Activated CD4-positive, CD25-positive, alpha-beta regulatory T cell treated with anti-CD3 and anti-CD28 coated beads, Interleukin-2, amount 50 U/mL, for 72 hours (primary cell): ENCODE measurements around the gene APMAP.
A peak's percentile ranks its signal among the peaks of the same experiment; 100 is the strongest.

ENCODE experiments used
- DNase-seq: peaks from one replicate; pipeline ENCODE4 v3.0.0; 2021

APMAP gene

DNA sequence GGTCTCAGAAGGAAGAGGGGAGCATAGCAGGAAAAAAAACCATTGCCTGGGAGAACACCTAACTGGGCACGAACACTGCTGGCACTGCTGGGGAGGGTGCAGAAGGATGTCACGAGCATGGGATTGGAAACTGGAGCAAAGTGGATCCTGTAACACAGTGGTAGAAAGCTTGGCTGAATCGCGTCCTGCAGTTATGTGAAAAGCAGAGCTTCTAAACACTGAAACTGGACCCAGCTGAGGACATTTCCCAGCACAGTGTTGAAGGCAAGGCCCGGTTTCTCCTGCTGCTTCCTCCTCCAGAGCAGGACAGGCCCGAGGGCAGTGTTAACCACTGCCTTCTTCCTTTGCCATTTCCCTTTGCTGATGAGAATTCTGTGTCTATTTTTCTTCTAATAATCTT is 6.7 kb downstream of the APMAP start:
- peak; percentile 1 for DNase-seq

DNA sequence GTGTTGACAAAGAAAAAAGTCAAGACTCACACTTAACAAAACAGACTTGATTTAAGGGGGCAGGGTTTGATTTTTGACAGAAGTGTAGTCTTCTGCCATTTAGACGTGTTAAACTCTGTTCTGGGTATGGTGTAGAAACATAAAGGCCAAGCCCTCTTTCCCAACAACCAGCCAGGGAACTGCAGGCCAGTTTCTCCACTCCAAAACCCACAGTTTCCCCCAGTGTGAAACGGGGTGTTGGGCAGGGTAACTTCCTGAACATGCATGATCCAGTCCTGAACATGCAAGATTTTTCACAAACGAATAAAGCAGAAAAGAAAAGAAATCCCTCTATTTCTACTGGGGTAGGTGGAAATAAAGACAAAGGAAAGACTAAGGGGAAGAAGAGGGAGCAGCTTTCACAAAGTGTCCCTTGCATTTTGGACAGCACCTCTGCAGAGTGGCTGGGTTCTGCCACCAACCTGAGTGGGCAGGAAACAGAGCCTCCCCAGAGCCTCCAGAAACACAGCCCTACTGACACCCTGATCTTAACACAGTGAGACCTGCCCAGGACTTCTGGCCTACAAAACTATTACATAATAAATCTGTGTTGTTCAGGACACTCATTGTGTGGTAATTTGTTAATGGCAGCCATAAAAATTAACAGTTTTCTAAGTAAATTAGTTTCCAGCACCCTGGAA is 7.5 kb downstream of the APMAP start:
- no peak for DNase-seq

DNA sequence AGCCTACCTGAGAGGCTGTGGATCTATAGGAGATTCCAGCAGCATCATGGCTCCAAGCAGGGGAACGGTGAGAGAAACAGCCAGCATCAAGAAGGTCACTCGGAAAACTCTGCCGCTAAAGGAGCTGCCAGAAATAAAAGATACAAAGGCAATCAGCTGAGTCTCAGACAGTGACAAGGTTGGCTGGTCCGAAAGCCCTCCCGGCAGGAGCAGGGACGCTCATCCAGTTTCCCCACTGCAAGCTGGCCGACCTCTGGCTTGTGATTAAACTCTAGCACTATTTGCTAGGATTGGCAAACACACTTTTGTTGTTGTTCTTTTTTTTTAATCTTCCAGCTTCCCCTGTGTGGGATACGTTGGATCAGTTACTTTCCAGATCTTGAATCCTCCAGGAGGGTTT is 8.7 kb downstream of the APMAP start:
- DNase-seq, result no peak

DNA sequence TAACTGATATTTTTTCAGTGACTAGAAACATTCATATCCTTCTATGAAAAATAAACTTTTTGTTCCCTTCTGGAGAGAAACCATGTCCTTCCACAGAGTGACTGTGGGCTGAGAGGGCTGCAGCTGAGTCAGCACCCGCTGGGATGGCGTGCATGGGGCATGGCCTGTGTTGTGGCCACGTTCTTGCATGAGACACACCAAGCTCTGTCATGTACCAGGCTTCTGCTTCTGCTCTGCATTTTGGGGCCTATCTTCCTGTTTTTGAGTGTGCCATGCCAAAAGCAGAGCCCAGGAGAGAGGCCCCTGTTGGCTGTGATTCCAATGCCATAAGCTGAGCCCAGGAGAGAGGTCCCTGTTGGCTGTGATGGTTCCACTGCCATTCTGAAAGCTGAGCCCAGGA is 10.8 kb downstream of the APMAP start:
- peak; percentile 4 for DNase-seq

DNA sequence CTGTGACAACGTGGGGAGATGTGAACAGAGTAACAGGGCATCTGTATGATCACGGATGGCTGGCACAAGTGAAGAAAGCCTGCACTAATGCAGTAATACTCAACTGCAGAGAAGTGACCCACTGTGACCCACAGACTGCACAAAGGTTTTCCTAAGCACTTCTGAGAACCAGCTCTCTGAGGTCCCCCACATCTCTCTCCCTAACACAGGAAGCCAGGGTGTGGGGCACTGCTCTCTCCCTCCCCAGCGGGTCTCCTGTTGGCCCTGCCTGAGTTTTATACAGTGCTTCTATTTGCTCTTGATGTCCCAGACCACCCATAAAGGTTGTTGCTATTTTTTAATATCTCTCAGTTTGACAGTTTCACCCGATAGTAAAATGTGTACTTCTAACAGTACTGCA is 11.3 kb downstream of the APMAP start:
- DNase-seq, result peak; percentile 5

DNA sequence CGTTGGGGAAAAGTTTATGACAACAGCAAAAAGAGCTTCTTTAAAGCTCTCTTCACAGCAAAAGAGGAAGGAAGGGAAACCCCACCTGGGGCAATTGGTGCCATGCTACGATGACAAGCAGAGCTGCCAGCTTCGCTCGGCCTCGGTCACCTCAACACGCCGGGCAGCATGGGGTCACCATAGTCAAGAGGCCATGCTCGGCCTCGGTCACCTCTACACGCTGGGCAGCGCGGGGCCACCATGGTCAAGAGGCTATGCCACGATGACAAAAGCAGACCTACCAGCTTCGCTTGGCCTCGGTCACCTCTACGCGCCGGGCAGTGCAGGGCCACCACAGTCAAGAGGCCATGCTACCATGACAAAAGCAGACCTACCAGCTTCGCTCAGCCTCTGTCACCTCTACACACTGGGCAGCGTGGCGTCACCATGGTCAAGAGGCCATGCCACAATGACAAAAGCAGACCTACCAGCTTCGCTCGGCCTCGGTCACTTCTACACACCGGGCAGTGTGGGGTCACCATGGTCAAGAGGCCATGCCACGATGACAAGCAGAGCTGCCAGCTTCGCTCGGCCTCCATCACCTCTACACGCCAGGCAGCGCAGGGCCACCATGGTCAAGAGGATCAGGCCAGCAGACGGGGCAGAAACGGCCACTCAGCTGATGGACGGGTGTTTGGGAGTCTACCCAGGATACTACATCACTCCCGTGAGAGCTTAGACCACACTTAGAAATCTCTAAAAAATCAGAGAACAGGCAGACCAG is 12.1 kb downstream of the APMAP start:
- peak; percentile 8 for DNase-seq

DNA sequence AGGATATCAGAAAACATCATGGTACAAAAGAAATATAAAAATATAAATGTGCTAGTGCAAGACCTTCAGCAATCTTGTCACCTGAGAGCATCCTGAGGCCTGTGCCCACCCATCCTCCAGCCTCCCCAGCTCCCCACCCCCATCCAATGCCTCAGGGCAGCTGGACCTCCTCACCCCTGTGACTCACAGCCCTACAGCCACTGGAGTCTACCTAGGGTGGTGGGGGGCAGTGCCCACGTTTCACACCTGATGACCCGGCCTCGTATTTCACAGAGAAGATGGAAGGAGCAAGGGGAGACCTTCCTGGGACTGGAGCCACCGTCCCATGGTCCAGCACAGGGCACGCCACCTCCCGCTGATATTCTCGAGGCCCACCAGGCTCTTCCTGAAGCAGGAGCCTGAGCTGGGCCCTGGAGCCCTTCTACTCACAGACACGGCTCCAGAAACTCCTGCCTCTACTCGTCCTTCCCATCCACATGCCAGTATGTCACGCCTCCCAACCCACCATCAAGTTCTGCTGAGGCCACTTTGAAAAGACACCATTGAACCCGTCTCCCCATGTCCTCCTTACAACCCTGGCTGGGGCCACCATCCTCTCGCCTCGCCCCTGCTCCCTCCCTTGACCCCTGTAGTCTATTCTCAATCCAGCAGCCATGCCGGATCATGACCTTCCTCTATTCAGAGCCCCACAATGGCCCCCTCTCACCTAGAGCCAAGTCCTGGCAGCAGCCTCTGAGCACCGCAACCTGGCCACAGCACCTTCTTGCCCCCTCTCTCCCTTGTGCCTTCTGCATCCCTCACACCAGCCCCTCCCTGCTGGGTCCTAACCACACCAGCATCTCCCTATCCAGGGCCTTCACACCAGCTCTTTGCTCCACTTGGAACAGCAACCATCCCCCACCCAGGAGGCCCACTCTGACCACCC is 13.3 kb downstream of the APMAP start:
- DNase-seq, result no peak

DNA sequence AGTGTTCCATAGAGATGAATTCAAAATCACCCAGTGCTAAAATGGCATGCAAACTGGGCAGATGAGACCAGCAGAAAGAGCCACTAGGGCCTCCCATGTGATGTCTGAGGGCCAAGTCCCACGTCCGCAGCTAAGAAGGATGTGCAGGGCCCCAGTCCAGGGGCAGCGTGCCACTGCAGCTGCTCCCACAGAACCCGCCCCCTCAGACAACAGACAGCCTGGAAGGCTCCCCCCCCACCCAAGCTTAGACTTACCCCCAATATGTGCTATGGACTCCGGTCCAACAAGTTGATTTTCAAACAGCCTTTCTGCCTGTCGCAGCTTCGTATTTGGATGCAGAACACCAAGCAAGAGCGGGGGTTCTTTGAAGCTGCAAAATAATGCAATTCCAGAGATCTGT is 14.0 kb downstream of the APMAP start:
- no peak for DNase-seq

DNA sequence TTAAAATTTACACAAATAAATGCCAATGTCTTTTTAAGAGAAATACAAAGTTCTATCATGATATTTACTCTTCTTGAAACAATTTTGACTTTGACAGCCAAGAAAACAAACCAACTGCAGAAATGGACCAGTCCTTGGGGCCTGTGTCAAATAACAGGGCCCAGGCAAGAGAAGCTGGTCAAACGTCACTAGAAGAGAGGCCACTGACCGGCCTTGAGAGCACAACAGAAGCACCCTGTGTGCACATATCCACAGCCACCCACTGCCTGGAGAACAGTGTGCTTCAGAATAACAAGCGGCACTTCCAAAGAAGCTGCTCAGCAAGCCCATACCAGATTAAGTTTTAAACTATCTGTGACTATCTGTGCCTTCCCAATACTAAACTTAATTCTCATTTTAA is 14.8 kb downstream of the APMAP start:
- no peak for DNase-seq

DNA sequence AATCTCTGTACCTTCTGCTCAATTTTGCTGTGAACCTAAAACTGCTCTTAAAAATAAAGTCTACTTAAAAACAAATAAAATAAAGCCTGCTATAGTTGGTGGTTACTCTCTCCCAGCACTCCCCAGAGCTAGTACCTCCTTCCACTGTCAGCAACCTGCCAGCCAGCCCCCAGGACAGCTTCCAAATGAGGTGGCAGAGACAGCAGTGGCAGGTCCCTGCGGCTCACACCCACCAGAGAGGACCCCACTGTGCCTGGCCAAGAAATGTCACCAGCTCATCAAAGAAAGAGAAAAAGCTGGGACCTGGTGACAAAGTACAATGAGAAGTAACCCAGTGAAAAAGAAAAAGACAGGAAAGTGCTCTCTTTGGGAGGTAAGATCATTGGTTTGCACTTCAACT is 15.2 kb downstream of the APMAP start:
- no peak for DNase-seq

DNA sequence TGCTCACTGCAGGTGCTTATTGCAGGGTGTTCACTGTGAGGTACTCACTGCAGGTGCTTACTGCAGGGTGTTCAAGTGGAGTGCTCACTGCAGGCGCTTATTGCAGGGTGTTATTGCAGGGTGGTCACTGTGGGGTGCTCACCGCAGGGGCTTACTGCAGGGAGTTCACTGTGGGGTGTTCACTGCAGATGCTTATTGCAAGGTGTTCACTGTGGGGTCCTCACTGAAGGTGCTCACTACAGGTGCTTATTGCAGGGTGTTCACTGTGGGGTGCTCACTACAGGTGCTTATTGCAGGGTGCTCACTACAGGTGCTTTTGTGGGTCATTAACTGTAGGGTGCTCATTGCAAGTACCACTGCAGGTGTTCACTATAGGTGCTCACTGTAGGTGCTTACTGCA is 20.2 kb downstream of the APMAP start:
- DNase-seq, result no peak

DNA sequence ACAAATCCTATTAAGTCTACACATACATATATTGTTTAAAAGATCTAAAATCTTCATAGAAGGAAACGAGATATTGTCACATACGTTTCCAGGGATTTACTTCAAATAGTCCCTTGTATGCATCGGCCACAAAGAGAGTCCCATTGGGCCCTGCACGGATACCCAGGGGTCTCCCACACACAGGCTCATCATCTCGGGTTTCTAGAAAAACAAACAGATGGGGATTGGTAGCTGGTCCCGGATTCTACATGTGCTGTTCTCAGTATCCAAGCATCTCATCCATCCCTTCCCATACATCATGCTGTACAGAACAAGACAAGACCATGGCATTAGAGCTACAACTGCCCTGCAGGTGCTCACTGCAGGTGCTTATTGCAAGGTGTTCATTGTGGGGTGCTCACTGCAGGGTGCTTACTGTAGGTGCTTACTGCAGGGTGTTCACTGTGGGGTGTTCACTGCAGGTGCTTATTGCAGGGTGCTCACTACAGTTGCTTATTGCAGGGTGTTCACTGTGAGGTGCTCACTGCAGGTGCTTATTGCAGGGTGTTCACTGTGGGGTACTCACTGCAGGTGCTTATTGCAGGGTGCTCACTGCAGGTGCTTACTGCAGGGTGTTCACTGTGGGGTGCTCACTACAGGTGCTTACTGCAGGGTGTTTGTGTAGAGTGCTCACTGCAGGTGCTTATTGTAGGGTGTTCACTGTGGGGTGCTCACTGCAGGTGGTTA is 21.0 kb downstream of the APMAP start:
- no peak for DNase-seq

DNA sequence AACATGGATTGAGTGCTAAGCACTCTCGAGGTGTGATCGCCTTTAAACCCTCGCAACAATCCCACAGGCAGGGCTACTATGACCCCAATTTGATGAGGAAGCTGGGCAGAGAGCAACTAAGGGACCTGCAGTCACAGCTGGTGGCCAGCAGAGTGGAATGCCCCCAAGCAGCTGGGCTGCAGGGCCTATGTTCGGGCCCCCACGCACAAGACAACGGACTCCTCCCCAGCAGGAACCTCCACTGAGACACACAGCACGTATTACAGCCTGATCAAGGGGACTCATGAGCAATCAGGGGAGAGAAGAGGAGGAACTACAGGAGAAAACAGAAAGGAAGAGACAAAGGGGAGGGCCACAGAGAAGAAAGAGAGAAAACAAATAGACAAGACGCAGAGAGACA is 21.8 kb downstream of the APMAP start:
- no peak for DNase-seq

DNA sequence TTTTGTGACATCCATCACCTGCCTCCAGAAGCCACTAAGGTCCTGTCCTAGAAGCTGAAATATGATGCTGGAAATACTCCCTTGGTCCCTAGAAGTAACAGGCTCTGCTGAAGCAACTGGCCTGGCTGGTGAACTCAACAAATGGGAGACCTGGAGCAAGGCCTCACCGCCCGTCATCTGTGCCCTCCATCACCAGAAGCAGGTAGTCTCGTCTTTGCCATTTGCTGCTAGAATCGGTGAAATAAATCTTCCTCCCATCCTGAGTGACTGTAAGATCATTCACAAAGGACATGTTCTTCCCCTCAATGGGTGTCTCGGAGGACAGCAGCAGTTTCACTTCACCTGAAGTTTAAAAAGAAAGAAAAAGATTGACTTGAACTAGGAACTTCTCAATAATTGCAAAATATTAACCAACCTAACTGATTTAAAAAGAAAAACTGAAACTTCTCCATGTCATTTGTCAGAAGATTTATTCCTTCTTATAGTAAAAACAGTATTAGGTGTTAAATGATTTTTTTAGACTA is 22.5 kb downstream of the APMAP start:
- no peak for DNase-seq

DNA sequence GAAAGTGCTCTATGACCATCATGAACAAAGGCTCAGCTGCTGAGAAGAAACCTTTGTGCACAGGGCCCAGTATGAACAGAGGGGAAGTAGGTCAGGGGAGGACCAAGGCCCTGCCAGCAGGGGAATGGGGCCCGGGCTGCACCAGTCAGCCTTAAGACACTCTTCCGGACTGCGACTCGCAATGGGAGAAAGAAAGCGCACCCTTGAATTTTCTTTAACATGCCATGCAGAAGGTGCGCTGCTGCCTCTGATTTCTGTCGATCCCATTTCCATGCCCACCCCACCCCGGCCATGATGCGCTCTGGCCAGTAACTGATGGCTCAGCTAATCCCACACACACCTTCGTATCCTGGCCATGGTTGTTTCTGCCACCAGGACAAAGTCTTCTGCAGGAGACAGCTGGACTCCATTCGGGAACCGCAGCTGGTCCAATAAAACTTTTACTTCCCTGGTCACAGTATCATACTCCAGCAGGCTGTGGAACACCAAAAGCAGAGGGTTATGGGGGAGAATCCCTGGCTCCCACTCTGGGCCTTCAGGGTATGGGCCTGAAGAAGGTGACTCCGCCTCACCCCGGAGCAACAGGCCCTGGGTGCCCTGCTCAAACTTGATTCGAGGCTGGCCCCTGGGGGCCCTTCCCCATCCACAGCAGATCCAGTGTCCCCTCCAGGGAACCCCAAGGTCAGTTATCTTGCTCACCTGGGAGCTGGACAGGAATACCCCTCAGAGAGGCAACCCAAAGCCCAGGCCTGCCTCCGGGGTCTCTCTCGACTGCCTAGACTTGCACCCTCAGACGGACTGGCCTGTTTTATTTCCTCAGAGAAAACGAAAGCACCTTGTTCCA is 23.1 kb downstream of the APMAP start:
- no peak for DNase-seq

DNA sequence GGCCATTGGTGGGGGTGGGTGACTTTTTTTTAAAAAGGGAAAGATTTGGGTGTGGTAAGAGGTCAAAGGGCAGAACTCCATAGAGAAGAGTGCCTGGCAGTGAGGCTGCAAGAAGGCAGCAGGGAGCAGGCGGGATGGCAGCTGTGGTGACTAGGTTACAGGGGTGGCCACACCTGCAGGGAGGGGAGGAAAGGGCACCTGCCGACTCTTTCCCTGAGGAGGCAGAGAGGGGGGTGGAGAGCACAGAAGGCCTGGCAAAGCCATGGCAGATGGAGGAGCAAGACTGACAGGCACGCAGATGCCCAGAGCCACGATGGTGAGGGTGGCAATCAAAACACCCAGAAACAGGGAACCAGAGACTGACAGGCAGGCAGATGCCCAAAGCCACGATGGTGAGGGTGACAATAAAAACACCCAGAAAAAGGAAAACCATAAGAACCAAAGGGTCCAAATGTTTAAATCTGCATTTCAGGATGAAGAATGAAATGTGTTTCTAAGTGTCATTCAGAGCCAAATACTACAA is 24.2 kb downstream of the APMAP start:
- no peak for DNase-seq

DNA sequence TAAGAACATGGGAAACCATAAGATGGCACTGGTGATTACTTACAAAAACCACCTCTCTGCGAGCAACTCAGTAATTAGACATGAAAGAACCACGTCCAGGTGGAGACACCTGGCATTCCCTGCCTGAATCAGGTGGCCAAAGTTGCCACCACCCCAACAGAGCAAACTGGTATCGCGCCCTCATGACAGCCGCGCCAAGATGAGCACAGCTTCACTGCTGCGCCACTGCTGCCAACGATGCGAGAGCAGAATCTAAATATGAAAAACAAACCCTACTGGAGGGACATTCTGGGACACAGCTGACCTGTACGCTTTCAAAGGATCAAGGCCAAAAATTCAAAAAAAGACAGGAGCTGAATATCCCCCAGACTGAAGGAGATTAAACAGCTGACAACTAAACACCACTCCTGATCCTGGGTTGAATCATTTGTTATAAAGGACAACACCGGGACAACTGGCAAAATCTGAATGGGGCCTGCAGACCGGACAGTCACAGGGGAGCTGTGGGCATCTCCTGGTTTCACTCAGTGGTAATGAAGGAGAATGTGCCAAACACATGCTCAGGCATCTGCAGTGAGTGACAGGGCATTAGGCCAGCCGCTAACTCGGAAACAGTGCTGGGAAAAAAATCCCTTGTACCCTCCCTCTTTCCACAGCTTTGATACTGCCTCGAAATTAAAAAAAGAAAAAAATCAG is 26.1 kb downstream of the APMAP start:
- DNase-seq, result no peak

DNA sequence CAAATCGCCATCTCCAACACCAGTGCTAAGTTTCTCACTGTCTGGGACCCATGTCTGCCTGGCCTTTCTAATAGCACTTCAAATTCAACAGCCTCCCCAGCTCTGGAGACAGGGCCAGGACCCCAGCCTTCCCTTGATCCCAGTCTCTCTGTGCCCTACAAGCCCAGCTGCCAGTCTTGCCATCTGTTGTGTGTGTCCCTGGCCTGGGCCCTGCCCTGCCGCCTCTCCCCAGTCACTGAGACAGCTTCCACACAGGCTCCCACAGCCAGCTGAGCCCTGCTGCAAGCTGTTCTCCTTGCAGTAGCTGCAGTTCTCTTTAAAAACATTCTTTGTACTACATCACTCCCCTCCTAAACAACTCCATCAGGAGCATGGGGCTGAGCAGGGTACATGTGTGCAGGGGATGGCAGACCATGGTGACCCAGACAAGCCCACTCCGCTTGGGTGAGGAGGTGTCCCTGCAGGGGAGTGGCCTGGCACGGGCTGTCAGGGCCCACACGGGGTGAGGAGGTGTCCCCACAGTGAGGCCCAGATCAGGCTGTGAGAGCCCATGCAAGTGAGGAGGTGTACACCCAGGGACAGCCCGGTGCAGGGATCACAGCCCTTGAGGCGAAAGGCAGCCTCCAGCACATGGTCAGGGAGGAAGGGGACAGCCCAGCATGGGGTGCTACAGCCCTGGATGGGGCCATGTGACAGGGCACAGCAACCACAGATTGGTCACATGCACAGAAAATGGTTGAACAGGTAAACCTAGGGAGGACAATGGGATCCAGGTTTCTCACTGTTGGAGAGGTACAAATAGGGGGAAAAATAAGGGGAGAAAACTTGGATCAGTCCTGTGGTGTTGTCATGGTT is 27.3 kb downstream of the APMAP start:
- no peak for DNase-seq

DNA sequence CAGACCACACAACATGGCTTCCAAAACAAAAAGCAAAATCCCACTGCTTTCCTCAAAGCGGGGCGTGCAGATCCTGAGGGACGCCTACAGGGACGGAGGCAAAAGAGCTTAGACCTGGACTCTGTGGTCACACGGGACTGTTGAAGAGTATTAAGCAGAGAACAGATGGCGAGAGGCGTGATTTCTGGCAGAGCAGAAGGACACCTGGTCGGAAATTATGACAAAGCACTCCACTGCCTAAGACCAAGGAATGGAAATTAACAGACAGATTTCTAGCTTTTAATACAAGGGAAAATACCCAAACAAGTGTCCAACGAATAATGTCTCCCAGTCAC is 28.1 kb downstream of the APMAP start:
- no peak for DNase-seq
